Activated CD8-positive, alpha-beta memory T cell treated with anti-CD3 and anti-CD28 coated beads, Interleukin-2, amount 10 ng/mL, durations not matched to agents 7 days and 5 days (primary cell): Measurements from ENCODE around the gene ATP10B. TPM values are rescaled to one million over a fixed set of nuclear protein-coding genes. Genes with fewer than 3 reads are reported as not detected.

ENCODE experiments used
- ATAC-seq: fragments of 150-1000 bp; cut with Tn5 transposase; one replicate; pipeline ENCODE4 v1.10.0; 2021; ENCODE audit warnings: moderate library complexity
- CTCF ChIA-PET: fragments of 350-600 bp; sonication (Branson Sonifier 250); formaldehyde crosslinking; loops from one replicate; lab custom pipeline; 2021; ENCODE audit warnings: antibody characterized with exemption; lab: Charles Lee
- DNase-seq: peaks from one replicate; pipeline ENCODE4 v3.0.0-alpha.2; 2020
- H3K27ac Mint-ChIP-seq: one replicate; pipeline ENCODE4 v1.8.0; 2021; ENCODE audit warnings: mild to moderate bottlenecking, mixed read lengths
- H3K27me3 Mint-ChIP-seq: one replicate; pipeline ENCODE4 v1.8.0; 2021; ENCODE audit warnings: mixed read lengths
- H3K36me3 Mint-ChIP-seq: one replicate; pipeline ENCODE4 v1.8.0; 2021; ENCODE audit warnings: mild to moderate bottlenecking, mixed read lengths
- H3K4me1 Mint-ChIP-seq: one replicate; pipeline ENCODE4 v1.8.0; 2021; ENCODE audit warnings: mixed read lengths
- H3K4me3 Mint-ChIP-seq: one replicate; pipeline ENCODE4 v1.8.0; 2021; ENCODE audit warnings: mild to moderate bottlenecking, moderate library complexity, mixed read lengths
- H3K9me3 Mint-ChIP-seq: one replicate; pipeline ENCODE4 v1.8.0; 2022; ENCODE audit warnings: low read depth, mixed read lengths
- total RNA-seq, 2 experiments: library from RNA; stranded (reverse); gene quantifications; one replicate each; pipeline ENCODE4 v1.2.3, GENCODE V29; 2021

The ATP10B gene
- total RNA-seq, 2 experiments from 2014 or later = not detected

DNA sequence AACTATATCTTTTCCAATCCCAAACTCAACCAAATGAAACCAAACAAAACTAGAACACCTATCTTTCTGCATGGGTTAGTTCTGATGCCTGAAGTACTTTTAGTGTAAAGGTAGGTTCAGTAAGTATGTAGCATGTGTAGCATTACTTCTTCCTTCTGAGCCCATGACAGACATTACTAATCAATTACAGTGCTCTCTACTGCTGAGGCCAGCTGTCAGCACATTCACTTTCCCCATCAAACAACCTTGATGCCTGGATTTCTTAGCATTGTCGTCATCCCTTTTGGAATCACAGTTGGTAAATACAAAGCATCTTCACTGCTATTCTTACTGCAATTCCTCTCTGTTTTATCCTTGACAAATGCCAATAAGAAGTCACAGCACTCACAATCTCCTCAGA, 327.2 kb downstream of the ATP10B start:
- ATAC-seq (no peak), DNase-seq (no peak)
- Mint-ChIP-seq H3K27ac (no peak overlapping the region), H3K36me3 (no peaks in the 10 kb centered on the region), H3K9me3 (no peaks in the 10 kb centered on the region), H3K27me3 (peaks cover 3% of the 10 kb centered on the region), H3K4me3 (no peak overlapping the region), H3K4me1 (peaks cover 12% of the 10 kb centered on the region)
- CTCF ChIA-PET = interaction anchor here (1.2 kb wide), 1 partner anchor 86 kb away, joined by 3 read pairs; no protein-coding TSS in a partner anchor

DNA sequence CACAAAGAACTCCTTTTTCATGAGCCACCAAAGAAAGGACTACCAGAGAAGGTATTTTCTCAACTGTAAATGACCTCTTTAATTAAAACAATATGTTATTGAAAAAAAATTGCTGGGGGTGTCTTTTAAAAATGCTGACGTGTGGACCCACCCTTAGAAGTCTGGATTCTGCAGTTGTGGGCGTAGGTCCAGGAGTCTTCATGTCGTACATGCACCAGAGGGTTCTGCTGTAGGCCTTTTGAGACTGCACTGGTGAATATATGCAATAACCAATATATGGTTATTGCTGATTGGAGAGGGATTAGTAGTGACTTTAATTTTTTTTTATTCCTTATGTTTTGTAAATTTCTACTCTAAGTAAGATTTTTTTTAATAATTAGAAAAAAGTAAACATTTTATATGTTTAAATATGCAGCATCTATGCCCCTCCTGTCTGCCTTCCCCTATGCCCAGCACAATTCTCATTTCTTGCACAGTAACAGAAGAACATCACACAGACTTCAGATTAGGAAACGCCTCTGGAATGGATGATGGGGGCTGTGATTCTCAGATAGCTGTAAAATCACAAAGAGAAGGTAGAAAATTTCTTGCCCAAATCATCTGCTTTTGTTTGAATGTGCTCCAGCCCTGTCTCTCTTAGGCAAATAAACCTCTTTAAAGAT, 328.4 kb downstream of the ATP10B start:
- H3K27me3 Mint-ChIP-seq = peaks cover 3% of the 10 kb centered on the region
- ATAC-seq = no peak
- H3K4me1 Mint-ChIP-seq = peaks cover 12% of the 10 kb centered on the region
- DNase-seq = no peak
- H3K36me3 Mint-ChIP-seq = no peaks in the 10 kb centered on the region
- no peaks in the 10 kb centered on the region for H3K9me3 Mint-ChIP-seq
- no peak overlapping the region for H3K27ac Mint-ChIP-seq
- CTCF ChIA-PET = no interaction called here
- H3K4me3 Mint-ChIP-seq = no peak overlapping the region

DNA sequence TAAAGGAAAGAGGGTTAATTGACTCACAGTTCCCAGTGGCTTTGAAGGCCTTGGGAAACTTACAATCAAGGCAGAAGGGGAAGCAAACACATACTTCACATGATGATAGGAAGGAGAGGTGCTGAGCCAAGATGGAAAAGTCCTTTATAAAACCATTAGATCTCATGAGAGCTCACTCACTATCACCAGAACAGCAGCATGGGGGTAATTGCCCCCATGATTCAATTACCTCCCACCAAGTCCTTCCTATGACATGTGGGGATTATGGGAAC, 330.7 kb downstream of the ATP10B start:
- no peak for ATAC-seq
- no peaks in the 10 kb centered on the region for H3K27me3 Mint-ChIP-seq
- H3K4me1 Mint-ChIP-seq = peaks cover 11% of the 10 kb centered on the region
- no peaks in the 10 kb centered on the region for H3K36me3 Mint-ChIP-seq
- no peak overlapping the region for H3K27ac Mint-ChIP-seq
- no peaks in the 10 kb centered on the region for H3K9me3 Mint-ChIP-seq
- H3K4me3 Mint-ChIP-seq = no peak overlapping the region
- CTCF ChIA-PET = no interaction called here
- no peak for DNase-seq

DNA sequence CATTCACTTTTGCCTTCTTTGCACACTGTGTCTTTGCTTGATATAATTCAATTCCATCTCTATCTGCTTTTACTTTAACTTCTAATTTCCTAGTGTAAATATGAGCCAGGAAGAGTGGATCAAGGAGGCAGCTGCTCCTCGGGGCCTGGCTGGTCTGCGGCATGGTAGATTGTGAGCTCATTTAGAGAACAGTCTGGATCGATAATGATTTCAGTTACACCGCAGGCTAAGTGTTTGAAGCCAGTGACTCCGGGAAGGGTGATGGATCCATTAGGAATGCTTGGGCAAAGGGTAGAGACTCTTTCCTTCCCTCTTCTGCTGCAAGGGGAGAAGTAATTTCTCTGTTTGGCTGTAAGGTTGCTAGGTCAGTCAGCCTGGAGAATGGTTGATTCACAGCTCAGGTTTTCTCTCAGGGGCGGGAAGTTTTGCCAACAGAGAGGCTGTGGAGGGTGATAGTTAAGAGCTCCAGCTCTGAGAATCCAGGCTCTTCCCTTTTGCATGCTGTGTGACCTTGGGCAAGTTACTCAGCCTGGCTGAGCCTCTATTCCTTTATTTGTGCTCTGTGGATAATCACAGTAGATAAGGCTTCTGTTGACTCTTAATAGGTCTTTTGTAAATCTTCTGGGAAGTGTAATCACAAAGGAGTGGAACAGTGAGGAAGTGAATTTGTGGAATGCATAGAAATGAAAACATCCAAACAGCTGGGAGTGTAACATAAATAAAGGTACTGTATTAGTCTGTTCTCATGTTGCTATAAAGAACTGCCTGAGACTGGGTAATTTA, 331.2 kb downstream of the ATP10B start:
- H3K9me3 Mint-ChIP-seq = no peaks in the 10 kb centered on the region

DNA sequence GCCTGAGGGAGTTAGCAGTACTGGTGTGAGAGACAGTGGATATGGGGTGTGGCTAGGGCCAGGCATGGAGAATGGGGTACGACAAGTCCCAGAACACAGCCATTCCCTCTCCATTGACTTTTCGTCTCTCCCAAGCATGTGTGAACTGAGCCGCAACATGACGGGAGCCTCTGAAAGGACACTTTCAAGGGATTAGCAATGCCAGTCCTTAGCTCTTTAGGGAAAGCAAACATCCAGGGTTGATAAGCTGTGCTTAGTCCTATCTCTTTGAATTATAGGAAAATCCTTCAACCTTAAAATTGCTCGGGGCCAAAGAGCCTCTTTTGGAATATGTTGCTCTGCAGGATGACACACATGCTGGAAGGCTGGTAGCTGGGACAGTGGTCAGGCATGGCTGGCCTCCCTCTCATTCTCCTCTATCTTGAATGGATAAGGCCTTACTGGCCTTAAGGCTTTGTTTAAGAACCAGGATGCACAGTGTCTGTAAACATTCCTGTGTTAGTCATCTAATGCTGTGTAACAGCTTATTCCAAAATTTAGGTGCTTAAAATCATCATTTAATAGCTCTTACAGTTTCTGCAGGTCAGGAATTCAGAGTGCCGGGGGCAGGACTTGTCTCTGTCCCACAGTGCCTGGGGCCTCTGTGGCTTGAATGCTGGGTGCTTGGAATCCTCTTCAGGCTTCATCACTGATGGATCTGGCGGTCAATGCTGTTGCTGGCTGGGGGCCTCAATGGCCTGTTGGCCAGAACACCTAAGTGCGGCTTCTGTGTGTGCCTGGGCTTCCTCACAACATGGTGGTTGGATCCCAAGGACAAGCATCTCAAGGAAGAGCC, 335.1 kb downstream of the ATP10B start:
- DNase-seq (no peak), ATAC-seq (no peak)
- Mint-ChIP-seq H3K27me3 (peaks cover 11% of the 10 kb centered on the region), H3K36me3 (no peaks in the 10 kb centered on the region), H3K9me3 (no peaks in the 10 kb centered on the region), H3K27ac (no peak overlapping the region), H3K4me3 (no peak overlapping the region), H3K4me1 (no peaks in the 10 kb centered on the region)
- CTCF ChIA-PET = interaction anchor here (0.6 to 0.8 kb wide), 2 partner anchors 9 to 63 kb away, joined by 3 to 4 read pairs; no protein-coding TSS in a partner anchor

More for the DNA sequence above, 331.2 kb downstream of the ATP10B start:
- no peak overlapping the region for H3K4me3 Mint-ChIP-seq
- CTCF ChIA-PET = no interaction called here
- no peak for ATAC-seq
- DNase-seq = no peak
- H3K27ac Mint-ChIP-seq = no peak overlapping the region
- no peaks in the 10 kb centered on the region for H3K27me3 Mint-ChIP-seq
- peaks cover 10% of the 10 kb centered on the region for H3K4me1 Mint-ChIP-seq
- H3K36me3 Mint-ChIP-seq = no peaks in the 10 kb centered on the region

DNA sequence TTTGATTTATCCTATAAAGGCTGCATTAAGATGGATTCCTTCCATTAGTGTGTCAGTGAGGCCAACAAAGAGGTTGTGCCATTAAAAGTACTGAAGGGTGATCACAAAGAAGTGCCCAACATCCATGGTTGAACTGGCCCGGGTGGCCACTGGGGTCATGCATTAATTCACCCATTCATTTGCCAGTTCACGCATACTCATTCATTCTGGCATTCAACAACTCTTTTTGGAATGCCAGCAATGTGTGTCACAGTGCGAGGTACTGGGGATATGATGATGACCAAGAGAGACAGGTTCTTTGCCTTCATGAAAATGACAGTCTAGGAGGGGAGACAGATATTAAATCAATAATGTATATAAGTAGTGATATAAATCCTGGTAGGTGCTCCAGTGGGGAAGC, 337.1 kb downstream of the ATP10B start:
- CTCF ChIA-PET = interaction anchor here (0.8 kb wide), 1 partner anchor 16 kb away, joined by 3 read pairs; no protein-coding TSS in a partner anchor
- H3K27ac Mint-ChIP-seq = no peak overlapping the region
- no peaks in the 10 kb centered on the region for H3K4me1 Mint-ChIP-seq
- H3K27me3 Mint-ChIP-seq = peaks cover 11% of the 10 kb centered on the region
- H3K4me3 Mint-ChIP-seq = no peak overlapping the region
- H3K36me3 Mint-ChIP-seq = no peaks in the 10 kb centered on the region
- no peak for DNase-seq
- no peak for ATAC-seq
- no peaks in the 10 kb centered on the region for H3K9me3 Mint-ChIP-seq

DNA sequence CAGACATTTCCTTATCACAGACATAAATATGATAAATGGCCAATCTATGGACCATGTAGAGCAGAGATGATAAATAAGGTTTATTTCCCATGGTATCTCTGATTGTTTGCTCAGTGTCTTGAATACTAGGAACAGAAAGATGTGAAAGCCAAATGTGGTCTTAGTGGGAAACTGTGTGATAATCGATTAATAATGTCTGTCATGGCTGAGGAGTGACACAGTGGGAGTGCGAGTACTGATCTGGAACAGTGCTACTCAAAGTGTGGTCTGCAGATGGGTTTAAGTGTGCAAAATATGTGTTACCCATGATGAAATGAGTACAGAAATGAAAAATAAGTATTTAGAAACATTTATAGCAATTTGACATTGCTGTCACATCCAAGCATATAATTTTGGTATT, 337.8 kb downstream of the ATP10B start:
- CTCF ChIA-PET = interaction anchor here (0.8 kb wide), 1 partner anchor 16 kb away, joined by 3 read pairs; no protein-coding TSS in a partner anchor
- Mint-ChIP-seq H3K27me3 (peaks cover 11% of the 10 kb centered on the region), H3K9me3 (no peaks in the 10 kb centered on the region), H3K27ac (no peak overlapping the region), H3K36me3 (no peaks in the 10 kb centered on the region), H3K4me1 (peaks cover 2% of the 10 kb centered on the region), H3K4me3 (no peak overlapping the region)
- ATAC-seq (no peak), DNase-seq (no peak)

DNA sequence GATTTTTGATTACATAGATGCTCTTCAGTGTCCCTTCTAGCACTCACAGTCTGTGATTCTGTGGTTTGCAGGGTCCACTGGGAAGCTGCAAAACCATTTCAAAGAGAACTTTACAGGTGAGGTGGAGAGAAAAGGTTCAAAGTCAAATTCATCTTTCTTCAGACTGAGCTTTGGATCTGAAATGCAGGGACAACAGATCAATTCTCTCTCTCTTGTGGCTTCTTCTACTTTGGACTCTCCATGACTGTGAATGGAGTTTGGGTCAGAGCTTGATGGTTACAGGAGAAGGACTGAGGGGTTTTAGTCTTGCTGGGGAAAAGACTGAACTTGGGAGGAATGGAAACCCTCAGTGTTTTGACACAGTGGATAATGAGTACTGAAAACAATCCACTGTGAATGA, 338.5 kb downstream of the ATP10B start:
- Mint-ChIP-seq H3K27ac (no peak overlapping the region), H3K27me3 (peaks cover 11% of the 10 kb centered on the region), H3K4me3 (no peak overlapping the region), H3K4me1 (peaks cover 9% of the 10 kb centered on the region), H3K9me3 (no peaks in the 10 kb centered on the region), H3K36me3 (no peaks in the 10 kb centered on the region)
- DNase-seq (no peak), ATAC-seq (no peak)
- CTCF ChIA-PET = no interaction called here
